ENCODE measurements around the gene CFAP43.

- TF ChIP-seq POLR2AphosphoS5 (IDR thresholded peaks at IDR 0.05) (no peak), CTCF (IDR thresholded peaks at IDR 0.05) (no peak)
Observed at GRCh38 chr10:104223304-104223703, 8.9 kb downstream of the CFAP43 start.

All from esophagus muscularis mucosa (tissue), 3 donors.